Mesenteric fat pad (tissue), 1 donor: ENCODE results near the gene MME. TPM values are rescaled to one million over a fixed set of nuclear protein-coding genes. Genes with fewer than 3 reads are reported as not detected.

Experiments
- DNase-seq: peaks from one replicate; pipeline ENCODE4 v3.0.0-alpha.2; 2020; ENCODE audit warnings: low spot score
- long read RNA-seq: library from polyadenylated mRNA; unstranded; transcript quantifications from one replicate; pipeline ENCODE4 v2.0.0, GENCODE V29; 2020
- total RNA-seq: library from RNA; stranded (reverse); fragmentation: NEBNext Ultra II Directional; extraction: Animal tissue kit (Norgen Biotek cat#: 25700); gene quantifications from one replicate; pipeline ENCODE4 v1.2.1, GENCODE V29; 2021
- donor health status: DM: yes; HTN: yes; CAD: no.

Gene MME
- 138 TPM for total RNA-seq
- long read RNA-seq, full-length matches to known transcripts = 3 of 25 reads
- long read RNA-seq, partial matches to known transcripts = 9 of 25 reads
- long read RNA-seq, other reads (novel, unspliced or antisense) = 13 of 25 reads

- DNase-seq = peak; percentile 92
These were observed at the start of gene MME for GRCh38 chr3:155079746-155080487. Gene MME (plus strand): TSS chr3:155080319. CDS start chr3:155084168, 3,849 bp downstream.

- no peak for DNase-seq
These were observed 48.9 kb upstream of the MME start for GRCh38 chr3:155031186-155031585.

- no peak for DNase-seq
These were observed 47.2 kb upstream of the MME start for GRCh38 chr3:155032918-155033317.

GRCh38 chr3:155034786-155035185, 45.3 kb upstream of the MME start:
- DNase-seq = no peak

DNA sequence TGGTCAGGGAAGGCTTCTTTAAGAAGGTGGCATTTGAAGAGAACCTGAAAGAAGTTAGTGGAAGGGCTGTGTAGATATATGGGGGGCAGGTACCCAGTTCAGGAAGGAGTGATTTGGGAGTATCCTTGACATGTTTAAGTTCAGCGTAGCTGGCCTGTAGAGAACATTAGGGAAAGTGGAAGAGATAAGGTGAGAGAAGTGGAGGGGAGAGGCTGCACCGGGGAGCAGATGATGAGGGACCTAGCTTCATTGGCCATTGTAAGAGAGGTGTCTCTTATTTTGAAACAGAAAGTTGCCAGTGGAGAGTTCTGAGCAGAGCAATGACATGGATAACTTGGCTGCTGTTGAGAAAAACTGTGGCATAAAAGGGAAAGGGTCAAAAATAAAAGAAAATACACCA, 44.6 kb upstream of the MME start:
- no peak for DNase-seq

- no peak for DNase-seq
These were observed 42.5 kb upstream of the MME start for GRCh38 chr3:155037508-155038202.

- DNase-seq = no peak
These were observed 41.9 kb upstream of the MME start for GRCh38 chr3:155038203-155038554.

DNA sequence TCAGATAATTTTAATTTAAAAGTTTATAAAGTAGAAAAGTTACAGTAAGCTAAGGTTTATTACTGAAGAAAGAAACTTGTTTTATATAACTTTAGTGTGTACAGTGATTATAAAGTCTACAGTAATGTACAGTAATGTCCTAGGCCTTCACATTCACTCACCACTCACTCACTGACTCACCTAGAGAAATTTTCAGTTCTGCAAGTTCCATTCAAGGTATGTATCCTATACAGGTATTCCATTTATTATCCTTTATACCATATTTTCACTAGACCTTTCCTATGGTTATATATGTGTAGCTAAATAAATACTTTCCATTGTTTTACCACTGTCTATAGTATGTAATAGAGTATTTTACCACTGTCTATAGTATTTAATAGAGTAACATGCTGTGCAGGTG, 33.2 kb upstream of the MME start:
- DNase-seq = no peak

DNA sequence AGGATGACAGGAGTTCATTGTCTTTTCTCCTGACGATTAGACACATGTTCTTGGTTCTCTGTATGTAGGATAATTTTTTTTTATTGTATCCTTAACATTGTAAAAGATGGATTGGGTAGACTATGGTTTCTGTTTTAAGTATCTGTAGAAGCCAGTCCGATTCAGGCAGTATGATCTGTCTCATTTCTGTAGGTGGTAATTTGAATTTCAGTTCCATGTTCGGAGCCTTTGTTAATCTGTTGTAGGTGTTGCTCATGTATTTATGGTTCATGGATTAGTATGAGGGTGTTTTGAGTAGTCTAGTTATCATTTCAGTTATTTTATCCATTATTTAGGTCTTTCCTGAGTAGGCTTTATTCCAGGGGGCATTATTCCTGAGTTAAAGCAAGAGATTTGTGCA, 32.4 kb upstream of the MME start:
- DNase-seq = no peak

DNA sequence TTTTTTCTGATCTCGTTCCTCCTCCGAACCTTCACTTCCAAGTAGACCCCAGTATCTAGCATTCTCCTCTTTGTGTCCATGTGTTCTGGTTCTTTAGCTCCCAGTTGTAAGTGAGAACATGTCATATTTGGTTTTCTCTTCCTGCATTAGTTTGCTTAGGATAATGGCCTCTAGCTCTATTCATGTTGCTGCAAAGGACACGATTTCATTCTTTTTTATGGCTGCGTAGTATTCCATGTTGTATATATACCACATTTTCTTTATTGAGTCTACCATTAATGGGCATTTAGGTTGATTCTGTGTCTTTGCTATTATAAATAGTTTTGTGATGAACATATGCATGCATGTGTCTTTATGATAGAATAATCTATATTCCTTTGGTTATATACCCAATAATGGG, 30.2 kb upstream of the MME start:
- DNase-seq = no peak

DNA sequence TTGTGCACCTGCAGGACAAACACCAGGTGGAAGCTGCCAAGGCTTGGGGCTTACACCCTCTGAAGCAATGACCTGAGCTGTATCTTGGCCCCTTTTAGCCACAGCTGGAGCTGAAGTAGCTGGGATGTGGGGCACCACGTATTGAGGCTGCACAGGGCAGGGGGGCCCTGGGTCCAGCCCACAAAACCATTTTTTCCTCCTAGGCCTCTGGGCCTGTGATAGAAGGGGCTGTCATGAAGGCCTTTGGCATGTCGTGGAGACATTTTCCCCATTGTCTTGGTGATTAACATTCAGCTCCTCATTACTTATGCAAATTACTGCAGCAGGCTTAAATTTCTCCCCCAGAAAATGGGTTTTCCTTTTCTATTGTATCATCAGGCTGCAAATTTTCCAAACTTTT, 27.6 kb upstream of the MME start:
- DNase-seq = no peak

DNA sequence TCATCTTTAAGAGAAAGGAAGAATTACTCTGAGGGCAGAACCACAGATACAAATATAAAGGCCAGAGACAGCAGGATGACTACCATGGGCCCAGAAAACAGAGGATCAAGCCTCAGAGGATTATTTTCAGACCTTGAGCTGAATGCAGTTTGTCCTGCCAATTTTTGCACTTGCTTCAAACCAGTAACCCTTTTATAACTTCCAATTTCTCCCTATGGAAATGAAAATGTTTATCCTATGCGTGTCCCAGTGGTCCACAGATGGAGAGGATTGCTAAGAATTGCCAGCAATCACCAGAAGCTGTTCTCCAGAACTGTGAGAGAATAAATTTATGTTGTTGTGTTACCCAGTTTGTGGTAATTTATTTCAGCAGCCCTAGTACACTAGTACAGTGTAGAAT, 26.4 kb upstream of the MME start:
- DNase-seq = no peak

DNA sequence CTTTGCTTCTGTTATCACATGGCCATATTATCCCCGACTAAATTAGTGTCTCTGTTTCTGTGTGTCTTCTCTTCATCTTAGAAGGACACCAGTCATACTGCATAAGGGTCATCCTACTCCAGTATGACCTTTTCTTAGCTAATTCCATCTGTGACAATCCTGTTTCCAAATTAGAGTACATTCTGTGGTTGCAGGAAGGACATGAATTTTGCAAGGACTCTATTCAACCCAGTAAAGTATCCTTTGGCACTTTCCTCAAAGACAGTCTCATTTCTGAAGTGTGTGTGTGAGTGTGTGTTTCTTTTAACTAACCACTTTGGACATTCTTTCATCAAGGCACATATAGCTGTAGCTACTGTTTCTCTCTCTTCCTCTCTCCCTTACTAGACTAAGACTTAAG, 15.2 kb upstream of the MME start:
- no peak for DNase-seq

- no peak for DNase-seq
These were observed 14.6 kb upstream of the MME start for GRCh38 chr3:155065537-155065936.

- no peak for DNase-seq
These were observed 10.4 kb upstream of the MME start for GRCh38 chr3:155069729-155070128.

- DNase-seq = no peak
These were observed 9.8 kb upstream of the MME start for GRCh38 chr3:155070316-155070715.

DNA sequence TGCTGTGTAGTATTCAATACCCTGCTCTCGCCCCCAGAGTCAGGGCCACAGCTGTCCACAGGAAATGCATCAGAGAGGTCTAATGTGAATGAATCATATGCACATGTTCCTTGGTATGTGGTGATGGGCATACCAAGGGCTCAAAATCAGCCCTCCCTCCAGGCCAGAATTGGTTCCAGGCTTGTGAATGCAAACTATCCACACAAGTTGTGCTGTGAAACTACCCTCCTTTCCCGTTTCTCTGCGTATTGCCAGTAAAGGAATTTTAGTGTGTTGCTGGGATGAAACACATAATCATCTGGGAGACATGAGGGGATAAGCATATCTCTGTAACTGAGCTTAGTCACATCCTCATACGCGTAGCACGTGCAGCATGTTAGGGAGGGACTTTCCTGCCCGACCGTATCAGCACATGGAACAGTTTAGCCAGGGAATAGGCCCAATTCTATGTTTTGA, 9.2 kb upstream of the MME start:
- DNase-seq = no peak

- no peak for DNase-seq
These were observed 4.9 kb upstream of the MME start for GRCh38 chr3:155075200-155075599.

- DNase-seq = no peak
These were observed 3.2 kb upstream of the MME start for GRCh38 chr3:155076888-155077287.

DNA sequence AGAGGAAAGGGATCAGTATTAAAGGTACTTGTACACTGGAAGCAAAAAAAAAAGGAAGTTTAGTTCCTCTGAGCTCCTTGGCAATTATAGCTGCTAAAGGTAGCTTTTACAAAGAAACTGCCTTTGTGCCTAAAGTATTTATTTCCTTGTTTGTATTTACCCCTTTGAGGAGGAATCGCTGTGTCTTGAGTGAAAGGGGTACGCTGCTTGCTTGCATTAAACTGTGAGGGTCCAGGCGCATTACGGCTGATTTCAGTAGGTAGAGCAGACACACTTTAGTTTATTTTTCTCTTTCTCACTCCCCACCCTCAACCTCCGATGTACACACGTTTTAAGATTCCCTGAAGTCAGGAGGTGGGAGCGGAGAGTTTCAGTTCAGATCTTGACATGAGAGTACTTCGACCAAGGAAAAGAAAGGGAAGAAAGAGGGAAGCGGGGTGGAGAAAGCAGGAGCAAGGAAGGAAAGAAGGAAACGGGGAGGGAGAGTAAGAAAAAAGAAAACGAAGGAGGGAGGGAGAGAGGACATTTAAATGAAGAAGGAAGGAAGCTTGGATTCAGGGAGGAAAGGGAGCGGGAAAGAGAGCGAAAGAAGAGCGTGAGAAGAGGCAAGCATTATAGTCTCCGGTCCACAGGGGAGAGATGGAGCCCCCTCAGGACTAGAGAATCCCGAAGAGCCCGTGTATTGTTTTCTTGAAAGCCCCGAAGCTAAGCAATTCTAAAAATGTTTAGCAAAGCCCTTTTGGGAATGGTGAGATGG, 1.2 kb upstream of the MME start:
- no peak for DNase-seq

GRCh38 chr3:155079468-155079745, 712 bp upstream of the MME start:
- no peak for DNase-seq

DNA sequence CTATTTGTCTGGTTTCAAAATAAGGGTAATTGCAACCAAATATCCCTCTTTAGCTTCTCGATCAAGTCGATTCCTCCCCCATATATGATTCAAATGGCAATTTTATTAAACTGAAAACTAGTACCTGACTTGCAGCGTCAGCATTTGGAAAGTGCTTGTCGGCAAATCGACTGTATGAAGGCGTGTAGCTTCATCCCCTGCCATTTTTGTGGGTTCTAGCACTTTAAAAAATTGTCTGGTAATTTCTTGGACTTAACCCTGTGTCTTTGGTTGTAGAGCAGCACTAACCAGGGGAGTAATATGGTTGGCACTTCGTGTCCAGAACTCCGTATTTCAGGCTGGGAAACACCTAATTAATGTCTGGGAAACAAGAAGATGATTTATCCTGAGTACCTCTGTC, 573 bp downstream of the MME start:
- no peak for DNase-seq
